Activated T-cell treated with anti-CD3 and anti-CD28 coated beads, Interleukin-2, amount 50 U/mL, for 24 hours (primary cell): ENCODE data around the gene CACNA1B.

Experiments used
- DNase-seq: peaks from one replicate; pipeline ENCODE4 v3.0.0-alpha.2; 2020
- H3K27ac Mint-ChIP-seq: 2 replicates; pipeline ENCODE4 v1.8.0; 2020; ENCODE audit warnings: mild to moderate bottlenecking, mixed read lengths
- H3K27me3 Mint-ChIP-seq: 2 replicates; pipeline ENCODE4 v1.8.0; 2020; ENCODE audit warnings: mixed read lengths
- H3K36me3 Mint-ChIP-seq: 2 replicates; pipeline ENCODE4 v1.8.0; 2020; ENCODE audit warnings: low read depth, mixed read lengths
- H3K4me1 Mint-ChIP-seq: 2 replicates; pipeline ENCODE4 v1.8.0; 2020; ENCODE audit warnings: low read depth, mixed read lengths
- H3K4me3 Mint-ChIP-seq: 2 replicates; pipeline ENCODE4 v1.8.0; 2020; ENCODE audit warnings: mild to moderate bottlenecking, moderate library complexity, mixed read lengths
- H3K9me3 Mint-ChIP-seq: 2 replicates; pipeline ENCODE4 v1.8.0; 2020; ENCODE audit warnings: mixed read lengths

The CACNA1B gene

DNA sequence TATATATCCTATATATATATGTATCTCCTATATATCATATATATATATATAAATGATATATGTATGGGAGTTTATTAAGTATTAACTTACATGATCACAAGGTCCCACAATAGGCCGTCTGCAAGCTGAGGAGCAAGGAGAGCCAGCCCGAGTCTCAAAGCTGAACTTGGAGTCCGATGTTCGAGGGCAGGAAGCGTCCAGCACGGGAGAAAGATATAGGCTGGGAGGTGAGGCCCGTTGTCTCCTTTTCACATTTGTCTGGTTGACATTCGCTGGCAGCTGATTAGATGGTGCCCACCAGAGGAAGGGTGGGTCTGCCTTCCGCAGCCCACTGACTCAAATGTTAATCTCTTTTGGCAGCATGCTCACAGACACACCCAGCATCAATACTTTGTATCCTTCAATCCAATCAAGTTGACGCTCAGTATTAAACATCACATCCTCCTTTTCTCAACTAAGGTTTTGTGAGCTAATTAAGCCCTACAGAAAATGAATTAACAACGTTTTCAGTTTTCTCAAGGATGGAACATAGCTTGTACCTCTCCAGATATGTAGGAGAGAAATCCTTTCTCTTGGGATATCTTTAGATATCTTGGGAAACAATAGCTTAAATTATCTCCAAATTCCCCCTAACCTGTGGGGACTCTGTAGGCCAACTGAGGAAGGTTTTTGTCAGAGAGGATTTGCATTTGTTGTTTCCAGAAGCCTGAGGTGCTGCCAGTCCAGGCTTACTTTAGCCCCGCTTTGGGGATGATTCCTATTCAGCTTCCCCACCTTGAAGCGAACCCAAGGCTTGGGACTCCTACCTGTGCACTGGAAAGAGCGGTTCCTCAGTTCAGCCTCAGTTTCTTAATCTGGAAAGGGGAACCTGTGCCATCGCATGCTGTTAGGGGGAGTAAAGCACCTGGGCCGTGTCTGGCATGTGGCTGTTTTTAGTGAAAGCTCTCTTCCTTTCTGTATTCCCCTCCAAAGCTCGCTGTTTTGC is 163.2 kb downstream of the CACNA1B start:
- Mint-ChIP-seq H3K4me1 (no peaks in the 10 kb centered on the region), H3K36me3 (no peaks in the 10 kb centered on the region), H3K27ac (no peak overlapping the region), H3K27me3 (peaks cover 40% of the 10 kb centered on the region), H3K9me3 (no peaks in the 10 kb centered on the region), H3K4me3 (no peak overlapping the region)
- DNase-seq: no peak

DNA sequence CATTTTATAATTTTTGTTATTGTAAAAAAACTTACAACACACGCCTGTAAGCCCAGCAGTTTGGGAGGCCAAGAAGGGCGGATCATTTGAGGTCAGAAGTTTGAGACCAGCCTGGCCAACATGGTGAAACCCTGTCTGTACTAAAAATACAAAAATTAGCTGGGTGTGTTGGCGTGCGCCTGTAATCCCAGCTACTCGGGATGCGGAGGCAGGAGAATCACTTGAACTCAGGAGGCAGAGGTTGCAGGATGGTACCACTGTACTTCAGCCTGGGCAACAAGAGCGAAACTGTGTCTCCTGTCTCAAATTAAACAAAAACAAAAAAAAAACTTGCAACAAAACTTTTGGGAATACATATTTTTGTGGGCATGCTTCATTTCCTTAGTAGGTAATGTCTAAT is 164.6 kb downstream of the CACNA1B start:
- no peaks in the 10 kb centered on the region for H3K36me3 Mint-ChIP-seq
- DNase-seq: no peak

DNA sequence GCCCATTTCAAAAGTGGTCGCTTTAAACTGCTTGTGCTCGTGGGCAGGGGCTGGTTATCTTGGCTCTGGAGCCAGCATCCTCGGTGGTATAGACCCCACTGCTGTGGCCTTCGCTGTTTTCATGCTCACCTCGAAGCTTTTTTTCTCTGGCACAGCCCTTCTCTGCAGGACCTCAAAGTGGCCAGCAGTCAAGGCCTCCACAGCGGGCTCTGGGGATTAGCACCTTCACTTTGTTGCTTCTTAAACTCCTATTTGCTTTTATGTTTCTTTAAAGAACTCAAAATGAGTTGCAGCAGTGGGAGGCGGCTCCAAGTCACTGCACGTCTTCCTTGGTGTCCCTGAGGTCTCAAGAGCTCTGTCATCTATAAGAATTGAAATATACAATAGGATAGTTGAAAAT is 165.1 kb downstream of the CACNA1B start:
- no peak for DNase-seq
- H3K36me3 Mint-ChIP-seq: no peaks in the 10 kb centered on the region
- H3K4me1 Mint-ChIP-seq: no peaks in the 10 kb centered on the region
- no peak overlapping the region for H3K4me3 Mint-ChIP-seq
- H3K27me3 Mint-ChIP-seq: peaks cover 30% of the 10 kb centered on the region
- H3K9me3 Mint-ChIP-seq: no peaks in the 10 kb centered on the region
- no peak overlapping the region for H3K27ac Mint-ChIP-seq

More for the DNA sequence above, 164.6 kb downstream of the CACNA1B start:
- H3K27ac Mint-ChIP-seq: no peak overlapping the region
- H3K4me3 Mint-ChIP-seq: no peak overlapping the region
- H3K4me1 Mint-ChIP-seq: no peaks in the 10 kb centered on the region
- H3K27me3 Mint-ChIP-seq: peaks cover 31% of the 10 kb centered on the region
- H3K9me3 Mint-ChIP-seq: no peaks in the 10 kb centered on the region

DNA sequence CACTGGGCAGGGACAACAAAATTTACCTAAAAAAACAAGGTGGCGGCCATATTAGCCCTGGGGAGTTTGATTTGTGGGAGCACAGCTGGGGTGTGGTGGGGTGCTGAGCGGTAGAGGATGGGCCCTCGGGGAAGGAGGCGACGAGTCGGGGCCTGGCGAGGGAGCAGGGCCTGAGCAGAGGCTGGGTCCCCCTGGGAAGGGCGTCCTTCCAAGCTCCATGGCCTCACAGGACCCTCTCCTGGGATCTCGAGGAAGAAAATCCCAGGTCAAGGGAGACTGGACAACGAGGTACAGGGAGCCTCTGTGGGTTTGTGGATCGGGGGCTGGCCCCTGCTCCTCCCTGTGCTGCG is 165.5 kb downstream of the CACNA1B start:
- no peaks in the 10 kb centered on the region for H3K36me3 Mint-ChIP-seq
- H3K27me3 Mint-ChIP-seq: peaks cover 26% of the 10 kb centered on the region
- H3K27ac Mint-ChIP-seq: no peak overlapping the region
- H3K4me3 Mint-ChIP-seq: no peak overlapping the region
- H3K9me3 Mint-ChIP-seq: no peaks in the 10 kb centered on the region
- H3K4me1 Mint-ChIP-seq: no peaks in the 10 kb centered on the region
- no peak for DNase-seq

DNA sequence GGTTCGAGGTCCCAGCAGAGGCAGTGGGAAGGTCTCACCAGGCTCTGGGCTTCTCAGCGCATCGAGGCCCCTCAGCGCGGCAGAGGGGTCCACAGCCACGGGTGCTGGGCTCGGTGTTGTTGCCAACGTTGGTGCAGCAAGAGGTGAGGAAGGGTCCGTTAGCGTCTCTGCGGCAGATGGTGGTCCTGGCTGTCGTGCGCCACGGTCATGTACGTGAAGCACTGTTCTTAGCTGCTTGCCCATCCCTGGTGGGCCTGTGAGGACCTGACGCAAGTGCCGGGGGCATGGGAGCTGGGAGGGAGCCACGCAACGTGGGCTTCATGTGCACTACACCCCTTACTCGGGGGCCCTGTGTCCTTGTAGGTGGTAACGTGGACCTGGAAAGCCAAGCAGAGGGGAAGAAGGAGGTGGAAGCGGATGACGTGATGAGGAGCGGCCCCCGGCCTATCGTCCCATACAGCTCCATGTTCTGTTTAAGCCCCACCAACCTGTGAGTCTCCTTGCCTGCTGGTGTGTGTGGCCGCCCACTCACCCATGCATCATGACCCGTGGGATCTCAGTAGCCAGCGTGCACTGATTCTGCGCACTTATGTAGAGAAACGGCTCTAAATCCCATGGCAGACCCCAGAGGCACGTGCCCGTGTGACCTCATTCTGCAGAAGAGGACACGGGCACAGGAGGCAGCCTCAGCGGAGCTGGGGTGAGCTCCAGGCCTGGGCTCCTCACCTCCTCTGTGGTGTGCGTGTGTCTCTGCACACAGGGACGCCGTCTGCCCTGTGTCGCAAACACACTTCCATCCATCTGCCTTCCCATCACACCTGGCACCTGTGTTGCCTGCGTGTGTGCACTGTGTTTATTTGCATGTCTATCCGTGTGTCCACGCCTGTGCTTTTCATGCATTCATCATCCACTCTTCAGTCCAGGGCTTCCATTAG is 166.1 kb downstream of the CACNA1B start:
- no peak overlapping the region for H3K27ac Mint-ChIP-seq

DNA sequence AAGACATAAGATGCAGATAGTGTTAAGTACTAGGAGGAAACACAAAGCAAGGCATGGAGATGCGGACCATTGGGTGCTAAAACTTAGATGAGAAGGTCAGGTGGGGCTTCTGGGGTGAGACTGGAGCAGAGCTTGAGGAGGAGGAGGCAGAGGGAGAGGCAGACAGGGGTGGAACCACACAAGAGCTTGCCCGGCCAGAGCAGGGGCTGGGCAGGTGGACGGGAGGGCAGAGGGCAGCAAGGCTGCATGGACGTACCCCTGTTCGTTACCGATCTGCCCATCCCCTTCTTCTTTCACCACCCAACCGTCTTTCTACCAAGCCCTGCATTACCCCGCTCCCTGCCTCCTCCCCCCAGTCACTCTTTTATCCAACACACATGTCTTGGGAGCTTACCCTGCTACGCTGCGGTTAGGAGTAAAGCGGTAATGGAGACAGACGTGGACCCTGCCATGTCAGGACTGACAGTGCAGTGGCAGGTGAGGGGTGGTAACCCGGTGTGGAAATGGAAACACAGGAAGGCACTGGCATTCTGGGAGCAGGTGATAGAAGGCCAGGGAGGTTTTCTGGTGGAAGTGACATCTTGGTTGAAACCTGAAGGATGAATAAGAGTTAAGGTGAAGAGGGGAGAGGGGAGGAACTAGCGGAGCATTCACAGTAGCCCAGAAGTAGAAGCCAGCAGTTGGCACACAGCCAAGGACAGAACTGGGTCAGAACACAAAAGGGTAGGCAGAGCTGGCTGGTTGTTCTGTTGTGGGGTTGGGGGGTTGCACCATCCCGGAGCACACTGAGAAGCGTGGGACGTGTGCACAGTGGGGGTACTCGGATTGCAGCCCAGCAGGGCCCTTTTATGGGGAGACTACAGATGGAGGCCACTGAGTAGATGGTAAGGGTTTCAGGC is 167.2 kb downstream of the CACNA1B start:
- Mint-ChIP-seq H3K27me3 (peaks cover 22% of the 10 kb centered on the region), H3K9me3 (no peaks in the 10 kb centered on the region), H3K4me3 (no peak overlapping the region), H3K36me3 (no peaks in the 10 kb centered on the region), H3K27ac (no peak overlapping the region), H3K4me1 (no peaks in the 10 kb centered on the region)
- no peak for DNase-seq

More for the DNA sequence above, 166.1 kb downstream of the CACNA1B start:
- Mint-ChIP-seq H3K4me1 (no peaks in the 10 kb centered on the region), H3K9me3 (no peaks in the 10 kb centered on the region), H3K36me3 (no peaks in the 10 kb centered on the region), H3K27me3 (peaks cover 20% of the 10 kb centered on the region), H3K4me3 (no peak overlapping the region)
- DNase-seq: no peak

DNA sequence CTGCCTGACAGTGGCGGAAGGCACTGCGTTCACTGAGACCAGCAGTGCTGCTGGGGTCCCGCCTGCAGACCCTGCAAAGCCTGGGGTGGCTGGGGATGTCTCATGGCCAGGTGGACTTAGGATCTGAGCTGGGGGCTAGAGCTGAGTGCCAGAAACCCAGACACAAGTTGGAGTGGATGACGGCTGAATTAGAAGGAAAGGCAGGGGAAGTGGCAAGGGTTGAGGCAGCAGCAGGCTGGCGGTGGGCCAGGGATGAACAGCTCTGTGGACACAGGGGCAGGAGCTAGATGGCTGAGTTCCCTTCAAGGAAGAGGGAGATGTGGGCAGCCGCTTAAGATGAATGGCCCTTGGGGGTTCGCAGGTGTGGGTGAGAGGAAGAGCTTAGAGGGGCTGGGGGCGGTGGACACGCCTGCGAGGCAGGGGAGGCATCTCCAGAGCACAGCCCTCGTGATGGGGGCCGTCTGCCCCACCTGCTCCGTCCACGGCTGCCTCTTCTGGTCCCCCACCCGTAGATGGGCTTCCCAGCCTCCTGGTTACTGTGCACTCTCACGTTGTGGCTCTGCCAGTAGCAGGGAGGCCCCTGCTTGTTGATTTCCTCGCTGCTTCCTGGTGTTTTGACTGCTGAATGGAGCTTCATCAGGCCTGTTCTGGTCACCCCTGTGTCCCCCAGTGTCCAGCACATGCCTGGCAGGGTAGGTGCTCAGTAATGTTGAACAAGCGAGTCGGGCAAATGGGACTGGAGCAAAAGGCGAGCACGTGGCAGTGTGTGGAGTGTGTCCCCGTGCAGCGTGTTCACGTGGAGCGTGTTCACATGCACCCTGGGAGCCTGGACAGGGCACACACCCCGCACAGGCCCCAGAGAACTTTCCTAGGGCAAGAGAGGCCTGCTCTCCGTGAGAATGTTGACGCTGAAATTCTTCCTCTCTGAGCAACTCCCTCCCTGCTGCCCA is 168.2 kb downstream of the CACNA1B start:
- H3K4me3 Mint-ChIP-seq: no peak overlapping the region
- peaks cover 21% of the 10 kb centered on the region for H3K27me3 Mint-ChIP-seq
- no peak for DNase-seq
- H3K36me3 Mint-ChIP-seq: no peaks in the 10 kb centered on the region
- no peaks in the 10 kb centered on the region for H3K4me1 Mint-ChIP-seq
- no peak overlapping the region for H3K27ac Mint-ChIP-seq
- H3K9me3 Mint-ChIP-seq: no peaks in the 10 kb centered on the region

DNA sequence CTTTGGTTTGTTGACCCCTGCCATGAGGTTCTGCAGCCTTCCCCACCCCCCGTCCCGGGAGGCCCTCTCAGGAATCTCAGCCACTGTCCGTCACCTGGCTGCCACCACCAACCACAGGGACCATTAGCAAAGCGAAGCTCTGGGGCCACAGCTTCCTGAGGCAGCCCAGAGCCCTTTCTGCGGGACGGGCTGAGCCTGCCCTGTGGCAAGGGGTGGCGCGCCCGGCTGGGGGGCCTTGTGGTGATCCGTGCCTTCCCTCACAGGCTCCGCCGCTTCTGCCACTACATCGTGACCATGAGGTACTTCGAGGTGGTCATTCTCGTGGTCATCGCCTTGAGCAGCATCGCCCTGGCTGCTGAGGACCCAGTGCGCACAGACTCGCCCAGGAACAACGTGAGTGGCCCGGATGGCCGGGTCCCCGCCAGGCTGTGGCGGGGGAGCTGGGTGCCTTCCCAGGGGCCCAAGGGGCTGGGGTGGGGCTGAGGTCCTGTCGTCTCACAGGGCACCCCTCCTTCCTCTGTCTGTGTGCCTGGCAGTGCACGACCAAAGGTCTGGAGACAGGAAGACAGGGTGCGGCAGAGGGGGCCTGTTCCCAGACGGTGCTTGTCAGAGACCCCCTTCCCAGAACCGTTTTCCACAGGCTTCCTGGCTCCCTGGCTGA is 169.2 kb downstream of the CACNA1B start:
- Mint-ChIP-seq H3K4me1 (no peaks in the 10 kb centered on the region), H3K27ac (no peak overlapping the region), H3K36me3 (no peaks in the 10 kb centered on the region), H3K4me3 (no peak overlapping the region), H3K27me3 (peaks cover 22% of the 10 kb centered on the region), H3K9me3 (no peaks in the 10 kb centered on the region)
- no peak for DNase-seq

DNA sequence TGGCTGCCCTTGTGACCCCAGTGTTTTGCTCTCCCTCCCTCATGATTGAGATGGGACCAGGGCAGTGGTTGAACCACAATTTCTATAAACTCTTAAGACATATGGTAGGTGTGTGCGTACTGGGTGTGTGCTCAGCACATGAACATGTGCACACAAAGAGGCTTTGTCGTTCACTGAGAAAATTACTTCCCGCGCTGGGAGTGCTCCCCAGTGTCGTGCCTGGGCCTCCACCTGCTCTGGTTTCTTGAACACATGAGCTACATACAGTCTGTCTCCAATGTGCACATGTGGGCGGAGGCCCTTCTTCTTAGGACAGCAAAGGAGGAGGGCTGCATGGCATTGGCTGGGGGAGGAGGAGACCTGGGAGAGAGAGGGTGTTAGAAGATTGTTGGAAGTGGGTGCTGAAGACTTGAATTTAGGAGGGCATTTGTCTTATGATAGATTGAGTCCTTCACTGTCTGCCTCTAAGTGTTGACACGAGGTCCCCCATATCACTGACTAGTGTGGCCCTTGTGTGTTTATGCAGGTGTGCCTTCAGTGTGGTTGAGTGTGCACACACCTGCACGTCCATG is 170.0 kb downstream of the CACNA1B start:
- Mint-ChIP-seq H3K27ac (no peak overlapping the region), H3K4me3 (no peak overlapping the region), H3K27me3 (peaks cover 30% of the 10 kb centered on the region)

DNA sequence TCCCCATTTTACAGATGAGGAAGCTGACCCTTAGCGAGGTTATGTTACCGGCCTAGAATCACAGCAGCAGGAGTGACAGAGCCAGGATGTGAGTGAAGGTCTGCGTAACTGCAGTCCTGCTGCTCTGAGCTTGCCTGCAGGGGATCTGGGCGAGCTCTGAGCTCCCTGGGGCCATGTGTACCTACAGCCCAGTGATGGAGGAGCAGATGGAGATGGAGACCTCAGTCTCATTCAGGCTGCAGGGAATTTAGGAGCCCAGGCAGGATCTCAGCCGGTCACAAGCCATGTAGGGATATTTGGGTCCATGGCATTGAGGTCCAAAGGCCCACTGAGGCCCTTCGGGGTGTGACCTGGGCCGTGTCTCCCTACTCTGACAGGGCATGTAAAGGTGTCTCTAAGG is 170.6 kb downstream of the CACNA1B start:
- H3K4me1 Mint-ChIP-seq: no peaks in the 10 kb centered on the region
- no peaks in the 10 kb centered on the region for H3K36me3 Mint-ChIP-seq
- H3K9me3 Mint-ChIP-seq: no peaks in the 10 kb centered on the region
- DNase-seq: no peak
- H3K27me3 Mint-ChIP-seq: peaks cover 30% of the 10 kb centered on the region
- H3K4me3 Mint-ChIP-seq: no peak overlapping the region
- no peak overlapping the region for H3K27ac Mint-ChIP-seq

More for the DNA sequence above, 170.0 kb downstream of the CACNA1B start:
- no peak for DNase-seq
- Mint-ChIP-seq H3K36me3 (no peaks in the 10 kb centered on the region), H3K9me3 (no peaks in the 10 kb centered on the region), H3K4me1 (no peaks in the 10 kb centered on the region)

DNA sequence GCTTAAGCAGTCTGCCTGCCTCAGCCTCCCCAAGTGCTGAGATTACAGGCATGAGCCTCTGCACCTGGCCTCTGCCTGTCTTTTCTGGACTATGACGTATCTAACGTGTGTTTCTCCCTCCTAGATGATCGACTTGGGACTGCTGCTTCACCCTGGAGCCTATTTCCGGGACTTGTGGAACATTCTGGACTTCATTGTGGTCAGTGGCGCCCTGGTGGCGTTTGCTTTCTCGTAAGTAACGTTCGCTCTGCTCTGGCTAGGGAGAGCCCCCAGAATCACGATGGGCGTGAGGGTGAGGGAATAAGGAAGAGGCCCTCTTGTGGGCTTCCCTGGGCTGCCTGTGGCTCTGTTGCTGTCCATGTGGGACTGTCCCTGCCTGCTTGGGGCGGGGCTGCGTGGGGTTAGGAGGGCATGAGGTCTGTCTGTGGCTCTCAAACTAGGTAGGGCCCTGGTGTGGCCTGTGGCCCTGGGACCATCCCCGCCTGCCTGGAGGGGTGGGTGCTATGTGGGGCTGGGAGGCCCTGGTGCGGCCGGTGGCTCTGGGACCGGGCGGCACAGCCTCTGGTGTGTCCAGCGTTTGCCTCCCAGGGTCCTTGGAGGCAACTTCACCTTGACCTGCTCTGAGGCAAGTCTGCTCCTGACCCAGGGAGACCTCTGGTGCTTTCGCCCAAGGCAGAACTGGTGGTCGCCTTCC is 171.7 kb downstream of the CACNA1B start:
- Mint-ChIP-seq H3K9me3 (no peaks in the 10 kb centered on the region), H3K4me1 (no peaks in the 10 kb centered on the region), H3K27me3 (peaks cover 33% of the 10 kb centered on the region), H3K27ac (no peak overlapping the region), H3K36me3 (no peaks in the 10 kb centered on the region), H3K4me3 (no peak overlapping the region)
- no peak for DNase-seq

DNA sequence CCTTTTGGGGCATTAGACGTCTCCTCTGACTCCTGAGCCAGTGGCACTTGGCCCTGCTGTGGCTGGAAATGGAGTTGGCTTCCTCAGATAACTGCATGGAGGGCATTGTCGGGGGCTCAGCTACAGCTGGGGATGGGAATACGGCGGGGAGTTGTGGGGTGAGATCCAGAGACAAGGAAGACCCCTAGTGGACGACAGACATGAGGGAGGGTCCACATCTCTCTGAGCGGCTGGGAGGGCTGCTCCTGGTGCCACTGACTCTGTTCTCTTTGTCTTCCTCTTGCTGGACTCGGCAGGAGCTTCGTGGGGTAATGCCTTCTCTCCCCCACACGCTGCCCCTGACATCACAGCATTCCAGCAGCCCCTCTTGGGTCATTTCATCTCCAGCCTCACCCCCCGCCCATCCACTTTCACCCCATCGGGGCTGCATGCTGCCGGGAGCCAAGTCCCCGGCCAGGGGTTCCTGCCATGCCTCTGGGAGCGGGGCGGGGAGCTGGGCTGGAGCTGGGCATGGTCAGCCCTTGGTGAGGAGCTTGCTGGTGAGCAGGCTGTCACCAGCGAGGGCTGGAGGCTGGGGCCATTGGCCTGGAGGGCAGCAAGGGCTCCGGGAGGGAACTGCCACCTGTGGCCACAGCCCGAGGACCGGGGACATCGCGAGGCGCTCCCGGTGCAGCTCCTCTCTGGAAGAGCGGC is 172.3 kb downstream of the CACNA1B start:
- H3K4me3 Mint-ChIP-seq: no peak overlapping the region
- no peaks in the 10 kb centered on the region for H3K4me1 Mint-ChIP-seq
- no peak for DNase-seq
- H3K9me3 Mint-ChIP-seq: no peaks in the 10 kb centered on the region
- H3K36me3 Mint-ChIP-seq: no peaks in the 10 kb centered on the region
- peaks cover 33% of the 10 kb centered on the region for H3K27me3 Mint-ChIP-seq
- no peak overlapping the region for H3K27ac Mint-ChIP-seq
